SK-N-SH (cell line): ENCODE results near the gene MTA2. TPM values are rescaled to one million over a fixed set of nuclear protein-coding genes. Genes with fewer than 3 reads are reported as not detected.

Source experiments
- CTCF ChIA-PET: fragments of 300-600, 350-600 bp; formaldehyde crosslinking; extraction: SDS; loops from one replicate; lab custom pipeline; 2021; lab: Yijun Ruan, JAX
- POLR2A ChIA-PET: fragments of 350-600 bp; sonication (Branson Sonifier 250); formaldehyde crosslinking; extraction: SDS; loops from one replicate; lab custom pipeline; 2020; ENCODE audit warnings: antibody characterized with exemption, inconsistent platforms; lab: Yijun Ruan, JAX
- DNase-seq: peaks from one replicate; pipeline ENCODE4 v3.0.0; 2012
- H2AFZ ChIP-seq: fragments of 200-600 bp; sonication (generic); 2 replicates; pipeline ENCODE4 v1.8.1; 2016; ENCODE audit warnings: antibody characterized with exemption, mild to moderate bottlenecking, low read depth
- H3F3A ChIP-seq: fragments of 200-600 bp; sonication (generic); replicated peaks from 2 replicates; pipeline ENCODE3; 2016; ENCODE audit warnings: antibody characterized with exemption, mild to moderate bottlenecking; ENCODE audit not compliant: insufficient read depth
- H3K27ac ChIP-seq, 2 experiments: fragments of 200-500 bp in 1 of 2; fragments of 200-600 bp in 1 of 2; sonication (Bioruptor generic) in 1 of 2; sonication (generic), shearing (Covaris generic) in 1 of 2; 2 replicates each; pipeline versions ENCODE4 v1.5.1 to v1.6.1; 2014 to 2016; ENCODE audit warnings: low read depth in 2 of 2, inconsistent platforms in 1 of 2, low read length in 1 of 2, mild to moderate bottlenecking in 1 of 2, mixed read lengths in 1 of 2
- H3K27me3 ChIP-seq: fragments of 200-600 bp; sonication (generic), shearing (Covaris generic); 2 replicates; pipeline ENCODE4 v1.6.1; 2016; ENCODE audit warnings: mixed run types; ENCODE audit not compliant: insufficient read depth
- H3K36me3 ChIP-seq, 2 experiments: fragments of 200-500 bp in 1 of 2; fragments of 200-600 bp in 1 of 2; sonication (Bioruptor generic) in 1 of 2; sonication (generic) in 1 of 2; replicated peaks in 1 of 2; 2 replicates each; pipeline versions ENCODE3 to v1.5.1; 2014 to 2016; ENCODE audit warnings: low read length in 1 of 2, mild to moderate bottlenecking in 1 of 2; ENCODE audit not compliant: insufficient read depth in 2 of 2, control insufficient read depth in 1 of 2
- H3K4me1 ChIP-seq, 2 experiments: fragments of 200-500 bp in 1 of 2; fragments of 200-600 bp in 1 of 2; sonication (Bioruptor generic) in 1 of 2; sonication (generic), shearing (Covaris generic) in 1 of 2; 2 replicates each; pipeline versions ENCODE4 v1.5.1 to v1.6.1; 2014 to 2016; ENCODE audit warnings: low read depth in 1 of 2, low read length in 1 of 2, mixed run types in 1 of 2; ENCODE audit not compliant: insufficient read depth in 2 of 2, control insufficient read depth in 1 of 2
- H3K4me2 ChIP-seq: fragments of 200-600 bp; sonication (generic), shearing (Covaris generic); 2 replicates; pipeline ENCODE4 v1.6.1; 2017; ENCODE audit warnings: mixed run types
- H3K4me3 ChIP-seq, 2 experiments: fragments of 200-500 bp in 1 of 2; fragments of 200-600 bp in 1 of 2; sonication (Bioruptor generic) in 1 of 2; sonication (generic), shearing (Covaris generic) in 1 of 2; 2 replicates each; pipeline versions ENCODE4 v1.5.1 to v1.8.1; 2014 to 2016; ENCODE audit warnings: low read depth in 2 of 2, inconsistent platforms in 1 of 2, low read length in 1 of 2, mild to moderate bottlenecking in 1 of 2, mixed read lengths in 1 of 2, moderate library complexity in 1 of 2
- H3K79me2 ChIP-seq: fragments of 200-600 bp; sonication (generic); 2 replicates; pipeline ENCODE4 v1.8.1; 2017; ENCODE audit warnings: mild to moderate bottlenecking; ENCODE audit not compliant: insufficient read depth
- H3K9ac ChIP-seq: fragments of 200-600 bp; sonication (generic); 2 replicates; pipeline ENCODE4 v1.6.1; 2017; ENCODE audit warnings: mixed run types
- H3K9me2 ChIP-seq: fragments of 200-600 bp; sonication (generic); 2 replicates; pipeline ENCODE4 v1.6.1; 2017; ENCODE audit warnings: mixed run types
- H3K9me3 ChIP-seq: fragments of 200-600 bp; sonication (generic); 2 replicates; pipeline ENCODE4 v1.6.1; 2017; ENCODE audit warnings: mixed run types, mild to moderate bottlenecking, moderate library complexity
- H4K20me1 ChIP-seq: fragments of 200-600 bp; sonication (generic); 2 replicates; pipeline ENCODE4 v1.6.1; 2017; ENCODE audit warnings: mild to moderate bottlenecking, mixed run types; ENCODE audit not compliant: insufficient read depth
- CHD2 ChIP-seq: fragments of 150-350 bp; IDR thresholded peaks from 2 replicates; pipeline ENCODE4 v1.6.1; 2018; ENCODE audit warnings: low read length; ENCODE audit not compliant: partially characterized antibody
- EP300 ChIP-seq, 2 experiments: IDR thresholded peaks; 2 replicates each; pipeline versions ENCODE4 v1.4.0 to v1.6.1; 2012; ENCODE audit warnings: borderline replicate concordance in 1 of 2, low read depth in 1 of 2, low read length in 1 of 2
- FOSL2 ChIP-seq: IDR thresholded peaks from 2 replicates; pipeline ENCODE4 v1.4.0; 2012; ENCODE audit warnings: low read depth, mild to moderate bottlenecking, moderate library complexity, borderline replicate concordance
- POLR2AphosphoS5 ChIP-seq: IDR thresholded peaks from 2 replicates; pipeline ENCODE4 v1.6.1; 2012; ENCODE audit warnings: low read depth, low read length
- TCF12 ChIP-seq: IDR thresholded peaks from 2 replicates; pipeline ENCODE4 v1.4.0; 2012
- WGBS: methylation state at CpG from one replicate; pipeline ENCODE4 v1.1.6; 2017; ENCODE audit warnings: low lambda C conversion rate; 5-methylcytosine and 5-hydroxymethylcytosine counted together
- polyA plus RNA-seq, 3 experiments: library from polyadenylated mRNA; depleted of rRNA; stranded (reverse); fragments of >200 nt; gene quantifications; 2 replicates each; pipeline ENCODE4 v1.2.3, GENCODE V29; 2012
- TF ChIP-seq, protein P1 (sequence below): fragments of 150-350 bp; IDR thresholded peaks from 2 replicates; pipeline ENCODE4 v1.6.1; 2017; ENCODE audit warnings: antibody characterized with exemption, low read length, low read depth, borderline replicate concordance
- TF ChIP-seq, protein P2 (sequence below): fragments of 150-350 bp; IDR thresholded peaks from 2 replicates; pipeline ENCODE4 v1.6.1; 2016; ENCODE audit warnings: mild to moderate bottlenecking, low read depth, low read length
- TF ChIP-seq, protein P3 (sequence below): IDR thresholded peaks from 2 replicates; pipeline ENCODE4 v1.4.0; 2012; ENCODE audit warnings: low read depth, borderline replicate concordance
- TF ChIP-seq, protein P4 (sequence below): IDR thresholded peaks from 2 replicates; pipeline ENCODE4 v1.6.1; 2012; ENCODE audit warnings: mild to moderate bottlenecking, low read depth, low read length, moderate library complexity
- TF ChIP-seq, protein P5 (sequence below): fragments of 200-600 bp; sonication (generic); IDR thresholded peaks from 2 replicates; pipeline ENCODE4 v1.6.1; 2017; ENCODE audit warnings: antibody characterized with exemption, mild to moderate bottlenecking, moderate library complexity
- TF ChIP-seq, protein P6 (sequence below): IDR thresholded peaks from 2 replicates; pipeline ENCODE4; 2012

The MTA2 gene
- polyA plus RNA-seq, 1 of the 3 experiments (the other 2 are of a cell fraction), result 18.4 TPM

DNA sequence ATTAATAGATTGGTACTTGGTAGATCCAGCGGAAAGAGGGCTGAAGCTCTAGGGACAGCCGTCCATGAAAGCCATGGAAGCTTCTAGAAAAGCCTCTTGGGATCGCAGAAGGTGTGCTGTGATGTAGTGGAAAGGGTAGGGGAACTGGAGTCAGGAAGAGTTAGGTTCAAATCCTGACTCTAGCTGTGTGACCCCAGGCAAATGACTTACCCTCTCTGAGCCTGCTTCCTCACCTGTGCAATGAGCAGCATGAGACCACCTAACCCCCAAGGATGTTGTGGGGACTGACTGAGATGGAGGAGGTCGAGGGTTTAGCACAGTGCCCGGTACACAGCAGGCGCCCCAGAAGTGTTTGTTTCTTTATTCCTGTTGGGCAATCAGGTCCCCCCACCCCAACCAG lies 8.7 kb upstream of the MTA2 start:
- Histone ChIP-seq H3K4me1 (peaks cover 4 to 24% of the 10 kb centered on the region in 2 experiments; a peak in 2 of 4 replicates), H3K9me3 (no peaks in the 10 kb centered on the region), H3K27me3 (no peaks in the 10 kb centered on the region), H3K4me2 (no peak overlapping the region), H3K36me3 (peaks cover 15 to 20% of the 10 kb centered on the region in 2 experiments), H3K4me3 (no peak overlapping the region; a peak in 1 of 4 replicates), H3K9me2 (no peaks in the 10 kb centered on the region), H3K9ac (no peak overlapping the region), H4K20me1 (no peaks in the 10 kb centered on the region), H3F3A (peaks cover 27% of the 10 kb centered on the region), H3K27ac (no peak overlapping the region), H3K79me2 (peaks cover 17% of the 10 kb centered on the region; the same call in 1 of the 2 replicates), H2AFZ (no peak overlapping the region)
- no peak for DNase-seq
- TF ChIP-seq POLR2AphosphoS5 (no peak), EP300 (IDR thresholded peaks at IDR 0.05; ENCODE audit: borderline replicate concordance in 1 of 2, low read depth in 1 of 2, low read length in 1 of 2) (no peak)
- TF ChIP-seq, protein P1, sequence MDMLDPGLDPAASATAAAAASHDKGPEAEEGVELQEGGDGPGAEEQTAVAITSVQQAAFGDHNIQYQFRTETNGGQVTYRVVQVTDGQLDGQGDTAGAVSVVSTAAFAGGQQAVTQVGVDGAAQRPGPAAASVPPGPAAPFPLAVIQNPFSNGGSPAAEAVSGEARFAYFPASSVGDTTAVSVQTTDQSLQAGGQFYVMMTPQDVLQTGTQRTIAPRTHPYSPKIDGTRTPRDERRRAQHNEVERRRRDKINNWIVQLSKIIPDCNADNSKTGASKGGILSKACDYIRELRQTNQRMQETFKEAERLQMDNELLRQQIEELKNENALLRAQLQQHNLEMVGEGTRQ, result no peak
- POLR2A ChIA-PET, result interaction anchor here (1.0 to 1.7 kb wide), 3 partner anchors 9 to 55 kb away, joined by 3 to 10 read pairs (median 9); partner anchors contain the start of genes B3GAT3, C11orf98, CSKMT and MTA2
- 96% methylated on average over 6 of the region's 6 CpGs for WGBS
- CTCF ChIA-PET, result interaction anchor here (0.9 to 6.9 kb wide), 7 partner anchors 10 to 233 kb away, joined by 5 to 69 read pairs (median 8); partner anchors contain the start of genes LBHD1, MTA2, TUT1 and UQCC3

DNA sequence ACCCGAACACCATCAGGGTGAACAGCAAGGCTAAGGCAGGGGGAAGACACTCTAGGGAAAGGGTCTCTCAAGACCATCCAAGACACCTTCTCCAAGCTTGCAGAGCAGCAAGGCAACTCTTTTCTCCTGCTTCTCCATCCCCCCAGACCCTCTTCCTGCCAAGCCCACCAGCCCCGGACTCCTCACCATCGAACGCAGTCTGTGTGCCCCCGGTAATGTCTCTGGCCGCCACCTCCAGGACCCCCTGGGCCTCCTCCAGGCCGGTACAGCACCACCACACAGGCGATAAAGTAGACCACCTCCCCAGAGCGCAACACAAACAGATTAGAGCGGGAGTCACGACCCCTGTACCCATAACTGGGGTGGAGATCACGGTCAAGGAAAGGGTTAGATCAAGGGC lies 7.1 kb upstream of the MTA2 start:
- TF ChIP-seq, protein P2, sequence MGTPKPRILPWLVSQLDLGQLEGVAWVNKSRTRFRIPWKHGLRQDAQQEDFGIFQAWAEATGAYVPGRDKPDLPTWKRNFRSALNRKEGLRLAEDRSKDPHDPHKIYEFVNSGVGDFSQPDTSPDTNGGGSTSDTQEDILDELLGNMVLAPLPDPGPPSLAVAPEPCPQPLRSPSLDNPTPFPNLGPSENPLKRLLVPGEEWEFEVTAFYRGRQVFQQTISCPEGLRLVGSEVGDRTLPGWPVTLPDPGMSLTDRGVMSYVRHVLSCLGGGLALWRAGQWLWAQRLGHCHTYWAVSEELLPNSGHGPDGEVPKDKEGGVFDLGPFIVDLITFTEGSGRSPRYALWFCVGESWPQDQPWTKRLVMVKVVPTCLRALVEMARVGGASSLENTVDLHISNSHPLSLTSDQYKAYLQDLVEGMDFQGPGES, result no peak
- TF ChIP-seq CHD2 (no peak), FOSL2 (no peak), TCF12 (no peak)
- TF ChIP-seq, protein P1, result no peak
- TF ChIP-seq, protein P3, sequence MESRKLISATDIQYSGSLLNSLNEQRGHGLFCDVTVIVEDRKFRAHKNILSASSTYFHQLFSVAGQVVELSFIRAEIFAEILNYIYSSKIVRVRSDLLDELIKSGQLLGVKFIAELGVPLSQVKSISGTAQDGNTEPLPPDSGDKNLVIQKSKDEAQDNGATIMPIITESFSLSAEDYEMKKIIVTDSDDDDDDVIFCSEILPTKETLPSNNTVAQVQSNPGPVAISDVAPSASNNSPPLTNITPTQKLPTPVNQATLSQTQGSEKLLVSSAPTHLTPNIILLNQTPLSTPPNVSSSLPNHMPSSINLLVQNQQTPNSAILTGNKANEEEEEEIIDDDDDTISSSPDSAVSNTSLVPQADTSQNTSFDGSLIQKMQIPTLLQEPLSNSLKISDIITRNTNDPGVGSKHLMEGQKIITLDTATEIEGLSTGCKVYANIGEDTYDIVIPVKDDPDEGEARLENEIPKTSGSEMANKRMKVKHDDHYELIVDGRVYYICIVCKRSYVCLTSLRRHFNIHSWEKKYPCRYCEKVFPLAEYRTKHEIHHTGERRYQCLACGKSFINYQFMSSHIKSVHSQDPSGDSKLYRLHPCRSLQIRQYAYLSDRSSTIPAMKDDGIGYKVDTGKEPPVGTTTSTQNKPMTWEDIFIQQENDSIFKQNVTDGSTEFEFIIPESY, result no peak
- TF ChIP-seq, protein P4, sequence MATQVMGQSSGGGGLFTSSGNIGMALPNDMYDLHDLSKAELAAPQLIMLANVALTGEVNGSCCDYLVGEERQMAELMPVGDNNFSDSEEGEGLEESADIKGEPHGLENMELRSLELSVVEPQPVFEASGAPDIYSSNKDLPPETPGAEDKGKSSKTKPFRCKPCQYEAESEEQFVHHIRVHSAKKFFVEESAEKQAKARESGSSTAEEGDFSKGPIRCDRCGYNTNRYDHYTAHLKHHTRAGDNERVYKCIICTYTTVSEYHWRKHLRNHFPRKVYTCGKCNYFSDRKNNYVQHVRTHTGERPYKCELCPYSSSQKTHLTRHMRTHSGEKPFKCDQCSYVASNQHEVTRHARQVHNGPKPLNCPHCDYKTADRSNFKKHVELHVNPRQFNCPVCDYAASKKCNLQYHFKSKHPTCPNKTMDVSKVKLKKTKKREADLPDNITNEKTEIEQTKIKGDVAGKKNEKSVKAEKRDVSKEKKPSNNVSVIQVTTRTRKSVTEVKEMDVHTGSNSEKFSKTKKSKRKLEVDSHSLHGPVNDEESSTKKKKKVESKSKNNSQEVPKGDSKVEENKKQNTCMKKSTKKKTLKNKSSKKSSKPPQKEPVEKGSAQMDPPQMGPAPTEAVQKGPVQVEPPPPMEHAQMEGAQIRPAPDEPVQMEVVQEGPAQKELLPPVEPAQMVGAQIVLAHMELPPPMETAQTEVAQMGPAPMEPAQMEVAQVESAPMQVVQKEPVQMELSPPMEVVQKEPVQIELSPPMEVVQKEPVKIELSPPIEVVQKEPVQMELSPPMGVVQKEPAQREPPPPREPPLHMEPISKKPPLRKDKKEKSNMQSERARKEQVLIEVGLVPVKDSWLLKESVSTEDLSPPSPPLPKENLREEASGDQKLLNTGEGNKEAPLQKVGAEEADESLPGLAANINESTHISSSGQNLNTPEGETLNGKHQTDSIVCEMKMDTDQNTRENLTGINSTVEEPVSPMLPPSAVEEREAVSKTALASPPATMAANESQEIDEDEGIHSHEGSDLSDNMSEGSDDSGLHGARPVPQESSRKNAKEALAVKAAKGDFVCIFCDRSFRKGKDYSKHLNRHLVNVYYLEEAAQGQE, result no peak
- TF ChIP-seq, protein P5, sequence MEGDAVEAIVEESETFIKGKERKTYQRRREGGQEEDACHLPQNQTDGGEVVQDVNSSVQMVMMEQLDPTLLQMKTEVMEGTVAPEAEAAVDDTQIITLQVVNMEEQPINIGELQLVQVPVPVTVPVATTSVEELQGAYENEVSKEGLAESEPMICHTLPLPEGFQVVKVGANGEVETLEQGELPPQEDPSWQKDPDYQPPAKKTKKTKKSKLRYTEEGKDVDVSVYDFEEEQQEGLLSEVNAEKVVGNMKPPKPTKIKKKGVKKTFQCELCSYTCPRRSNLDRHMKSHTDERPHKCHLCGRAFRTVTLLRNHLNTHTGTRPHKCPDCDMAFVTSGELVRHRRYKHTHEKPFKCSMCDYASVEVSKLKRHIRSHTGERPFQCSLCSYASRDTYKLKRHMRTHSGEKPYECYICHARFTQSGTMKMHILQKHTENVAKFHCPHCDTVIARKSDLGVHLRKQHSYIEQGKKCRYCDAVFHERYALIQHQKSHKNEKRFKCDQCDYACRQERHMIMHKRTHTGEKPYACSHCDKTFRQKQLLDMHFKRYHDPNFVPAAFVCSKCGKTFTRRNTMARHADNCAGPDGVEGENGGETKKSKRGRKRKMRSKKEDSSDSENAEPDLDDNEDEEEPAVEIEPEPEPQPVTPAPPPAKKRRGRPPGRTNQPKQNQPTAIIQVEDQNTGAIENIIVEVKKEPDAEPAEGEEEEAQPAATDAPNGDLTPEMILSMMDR, result no peak
- TF ChIP-seq, protein P6, sequence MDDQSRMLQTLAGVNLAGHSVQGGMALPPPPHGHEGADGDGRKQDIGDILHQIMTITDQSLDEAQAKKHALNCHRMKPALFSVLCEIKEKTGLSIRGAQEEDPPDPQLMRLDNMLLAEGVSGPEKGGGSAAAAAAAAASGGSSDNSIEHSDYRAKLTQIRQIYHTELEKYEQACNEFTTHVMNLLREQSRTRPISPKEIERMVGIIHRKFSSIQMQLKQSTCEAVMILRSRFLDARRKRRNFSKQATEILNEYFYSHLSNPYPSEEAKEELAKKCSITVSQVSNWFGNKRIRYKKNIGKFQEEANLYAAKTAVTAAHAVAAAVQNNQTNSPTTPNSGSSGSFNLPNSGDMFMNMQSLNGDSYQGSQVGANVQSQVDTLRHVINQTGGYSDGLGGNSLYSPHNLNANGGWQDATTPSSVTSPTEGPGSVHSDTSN, result no peak
- H3K27ac ChIP-seq, result no peak overlapping the region
- peaks cover 21 to 27% of the 10 kb centered on the region in 2 experiments for H3K36me3 ChIP-seq
- WGBS, result 96% methylated on average over 12 of the region's 12 CpGs
- H3K4me2 ChIP-seq, result no peak overlapping the region
- no peaks in the 10 kb centered on the region for H3K9me2 ChIP-seq
- CTCF ChIA-PET, result interaction anchor here (2.6 to 6.9 kb wide), 2 partner anchors 12 to 16 kb away, joined by 8 to 69 read pairs; partner anchors contain the start of genes B3GAT3 and TUT1
- POLR2A ChIA-PET, result interaction anchor here (1.6 kb wide), 1 partner anchor 17 kb away, joined by 4 read pairs; the partner anchor contains the start of gene TUT1
- no peak overlapping the region for H3K4me3 ChIP-seq
- no peaks in the 10 kb centered on the region for H3K9me3 ChIP-seq
- peaks cover 17% of the 10 kb centered on the region; the same call in 1 of the 2 replicates for H3K79me2 ChIP-seq
- H3K9ac ChIP-seq, result no peak overlapping the region
- no peaks in the 10 kb centered on the region for H4K20me1 ChIP-seq
- H3K4me1 ChIP-seq, result peaks cover 4 to 20% of the 10 kb centered on the region in 2 experiments; a peak in 2 of 4 replicates
- DNase-seq, result no peak
- H2AFZ ChIP-seq, result no peak overlapping the region
- no peaks in the 10 kb centered on the region for H3K27me3 ChIP-seq
- H3F3A ChIP-seq, result peaks cover 21% of the 10 kb centered on the region
